Activated CD4-positive, alpha-beta T cell treated with anti-CD3 and anti-CD28 coated beads for 24 hours (primary cell): Measurements from ENCODE around the gene ADAD2.
"Not testable (repeated sequence)": the region's sequence is repeated elsewhere in the genome, so short reads cannot be mapped to it uniquely, and the experiment has no call there.

Experiments
- DNase-seq, 2 donors: peaks; one replicate each; pipeline ENCODE4 v3.0.0-alpha.2; 2020; ENCODE audit warnings: low read depth in 2 of 2

The ADAD2 gene

DNA sequence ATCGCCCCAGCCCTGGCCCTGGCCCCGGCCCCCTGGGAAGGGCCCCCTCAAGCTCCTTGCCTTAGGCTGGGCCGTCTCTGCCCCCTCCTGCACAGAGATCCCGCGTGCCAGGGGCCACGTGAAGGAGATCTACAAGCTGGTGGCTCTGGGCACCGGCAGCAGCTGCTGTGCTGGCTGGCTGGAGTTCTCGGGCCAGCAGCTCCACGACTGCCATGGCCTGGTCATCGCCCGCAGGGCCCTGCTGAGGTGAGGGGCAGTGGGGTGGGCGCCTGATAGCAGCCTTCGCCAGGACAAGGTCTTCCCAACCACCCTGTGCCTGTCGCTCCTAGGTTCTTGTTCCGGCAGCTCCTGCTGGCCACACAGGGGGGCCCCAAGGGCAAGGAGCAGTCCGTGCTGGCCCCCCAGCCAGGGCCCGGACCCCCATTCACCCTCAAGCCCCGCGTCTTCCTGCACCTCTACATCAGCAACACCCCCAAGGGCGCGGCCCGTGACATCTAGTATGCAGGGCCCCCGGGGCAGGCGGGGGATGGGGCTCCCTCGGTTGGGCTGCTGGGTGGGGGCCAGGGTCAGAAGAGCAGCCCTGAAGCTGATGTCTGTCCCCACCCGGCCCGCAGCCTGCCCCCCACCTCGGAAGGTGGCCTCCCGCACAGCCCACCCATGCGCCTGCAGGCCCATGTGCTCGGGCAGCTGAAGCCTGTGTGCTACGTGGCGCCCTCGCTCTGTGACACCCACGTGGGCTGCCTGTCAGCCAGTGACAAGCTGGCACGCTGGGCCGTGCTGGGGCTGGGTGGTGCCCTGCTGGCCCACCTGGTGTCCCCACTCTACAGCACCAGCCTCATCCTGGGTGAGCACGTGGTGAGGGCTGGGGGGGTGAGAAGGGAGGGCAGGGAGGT, 4.5 kb downstream of the ADAD2 start:
- no peak for DNase-seq

DNA sequence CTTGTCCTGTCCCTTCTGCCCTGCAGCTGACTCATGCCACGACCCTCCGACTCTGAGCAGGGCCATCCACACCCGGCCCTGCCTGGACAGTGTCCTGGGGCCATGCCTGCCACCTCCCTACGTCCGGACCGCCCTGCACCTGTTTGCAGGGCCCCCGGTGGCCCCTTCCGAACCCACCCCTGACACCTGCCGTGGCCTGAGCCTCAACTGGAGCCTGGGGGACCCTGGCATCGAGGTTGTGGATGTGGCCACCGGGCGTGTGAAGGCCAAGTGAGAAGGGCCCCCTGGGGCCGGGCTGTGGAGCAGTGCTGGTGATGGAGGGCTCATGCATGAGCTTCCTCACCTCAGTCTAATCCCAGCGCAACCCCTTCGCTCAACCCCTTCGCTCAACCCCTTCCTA, 5.1 kb downstream of the ADAD2 start:
- DNase-seq = no peak

DNA sequence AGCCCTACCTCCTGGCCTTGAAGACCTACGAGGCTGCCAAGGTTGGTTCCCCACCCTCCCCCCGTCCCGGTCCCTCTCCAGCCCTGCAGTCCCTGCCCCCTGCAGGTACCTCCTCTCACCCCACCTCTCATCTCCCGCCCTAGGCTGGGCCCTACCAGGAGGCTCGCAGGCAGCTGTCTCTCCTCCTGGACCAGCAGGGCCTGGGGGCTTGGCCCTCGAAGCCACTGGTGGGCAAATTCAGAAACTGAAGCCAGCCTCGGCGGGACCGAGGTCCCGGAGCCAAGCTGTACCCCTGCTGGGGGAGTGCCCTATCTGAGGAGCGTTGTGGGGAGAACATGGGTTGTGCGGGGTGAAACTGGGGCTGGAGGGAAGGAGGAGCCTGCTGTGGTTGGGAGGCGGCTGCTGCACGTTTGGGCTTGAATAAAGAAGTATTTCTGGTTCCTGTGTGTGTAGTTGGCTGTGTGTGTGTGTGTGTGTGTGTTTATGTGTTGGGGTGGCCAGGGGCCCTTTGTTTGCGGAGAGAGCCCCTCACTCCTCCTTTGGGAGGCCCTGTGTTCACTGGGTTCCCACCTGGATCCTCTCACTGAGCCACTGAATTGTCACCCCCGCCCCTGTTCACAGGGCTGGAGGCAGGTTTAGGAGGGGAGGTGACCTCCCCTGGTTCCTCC, 5.9 kb downstream of the ADAD2 start:
- DNase-seq = no peak

DNA sequence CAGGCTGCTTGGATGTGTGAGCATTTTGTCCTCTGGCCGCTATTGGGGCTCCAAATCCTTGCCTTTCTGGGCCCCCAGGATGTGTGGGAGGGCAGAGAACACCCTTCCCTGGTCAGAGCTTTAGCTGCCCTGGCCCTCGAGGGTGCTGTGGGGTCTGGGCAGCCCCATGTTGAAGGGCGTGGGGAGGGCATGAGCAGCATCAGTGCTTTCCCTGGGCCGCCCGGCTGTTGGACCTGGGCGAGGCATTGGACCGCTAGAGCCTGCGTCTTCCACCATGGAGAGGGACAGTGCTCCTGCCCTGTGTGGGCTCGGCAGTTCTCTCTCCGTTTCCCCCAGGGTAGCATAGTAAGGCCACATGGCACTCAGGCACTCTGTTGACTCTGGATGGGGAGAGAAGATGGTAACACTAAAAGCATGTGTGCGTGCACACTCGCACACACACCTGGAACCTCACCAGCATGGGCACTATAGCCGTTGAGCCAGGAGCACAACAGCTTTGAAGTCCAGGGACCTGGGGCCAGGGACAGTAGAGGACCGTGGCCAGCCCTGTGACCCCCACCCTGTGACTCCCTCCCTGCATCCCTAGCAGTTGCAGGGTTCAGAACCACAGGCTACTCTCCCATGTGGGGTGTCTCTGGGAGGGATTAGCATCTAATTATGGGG, 6.6 kb downstream of the ADAD2 start:
- no peak for DNase-seq

DNA sequence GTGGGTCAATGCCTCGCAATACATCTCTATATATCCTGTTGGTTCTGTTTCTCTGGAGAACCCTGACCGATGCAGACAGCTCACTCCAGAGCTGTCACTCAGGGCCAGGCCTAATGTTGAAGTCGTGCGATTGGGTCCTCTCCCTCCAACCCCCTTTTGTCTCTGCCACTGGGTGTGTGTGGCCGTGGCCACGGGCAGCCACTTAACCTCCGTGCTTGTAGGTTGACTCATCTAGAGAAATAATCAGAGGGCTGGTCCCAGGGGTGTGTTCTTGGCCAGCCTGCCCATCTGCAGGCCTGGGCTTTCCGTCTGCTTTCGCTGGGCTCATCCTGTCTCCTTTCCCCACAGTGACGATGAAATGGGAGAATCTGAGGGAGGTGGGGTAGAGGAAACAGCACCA, 7.4 kb downstream of the ADAD2 start:
- no peak for DNase-seq

DNA sequence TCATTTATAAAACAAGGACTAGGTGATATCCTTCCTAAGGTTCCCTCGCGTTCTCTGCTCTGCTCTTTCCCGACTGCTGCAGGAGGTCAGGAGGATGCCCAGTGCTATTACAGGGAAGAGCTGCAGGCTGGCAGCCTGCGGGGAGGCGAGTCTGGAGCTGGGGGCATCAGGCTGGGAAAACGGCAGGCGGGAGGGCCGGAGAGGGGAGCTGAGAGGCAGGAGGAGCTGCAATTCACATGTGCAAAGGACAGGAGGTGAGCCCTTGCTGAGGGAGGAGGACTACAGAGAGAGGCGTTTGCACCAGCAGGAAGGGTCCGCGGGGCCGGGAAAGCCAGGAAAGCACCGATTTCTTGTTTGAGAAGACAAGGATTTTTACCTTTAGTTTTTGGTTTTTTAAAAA, 8.1 kb downstream of the ADAD2 start:
- DNase-seq = no peak

DNA sequence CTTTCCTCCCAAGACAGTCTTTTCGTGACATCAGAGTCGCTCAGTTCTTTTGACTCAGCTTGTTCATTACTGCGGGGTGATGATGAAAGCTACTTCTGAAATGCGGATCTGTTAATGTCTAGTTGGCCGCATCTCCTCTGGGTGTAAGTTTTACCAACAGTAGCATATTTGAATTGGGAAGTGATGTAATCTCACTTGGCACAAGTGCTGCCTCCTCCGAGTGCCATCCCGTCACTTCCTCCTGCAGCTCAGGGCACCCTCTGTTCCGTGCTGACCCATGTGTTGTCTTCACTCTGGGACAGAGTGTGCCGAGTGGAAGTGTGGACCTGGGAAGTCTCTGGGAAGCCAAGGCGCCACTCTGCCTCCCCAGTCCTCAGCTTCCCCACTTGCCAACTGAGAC, 8.9 kb downstream of the ADAD2 start:
- no peak for DNase-seq

DNA sequence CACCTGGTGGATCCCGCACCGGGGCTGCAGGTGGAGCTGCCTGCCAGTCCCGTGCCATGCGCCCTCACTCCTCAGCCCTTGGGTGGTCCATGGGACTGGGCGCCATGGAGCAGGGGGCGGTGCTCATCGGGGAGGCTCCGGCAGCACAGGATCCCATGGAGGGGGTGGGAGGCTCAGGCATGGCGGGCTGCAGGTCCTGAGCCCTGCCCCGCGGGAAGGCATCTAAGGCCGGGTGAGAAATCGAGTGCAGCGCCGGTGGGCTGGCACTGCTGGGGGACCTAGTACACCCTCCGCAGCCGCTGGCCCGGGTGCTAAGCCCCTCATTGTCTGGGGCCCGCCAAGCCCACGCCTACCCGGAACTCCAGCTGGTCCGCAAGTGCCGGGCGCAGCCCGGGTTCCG, 13.6 kb downstream of the ADAD2 start:
- DNase-seq = not testable (repeated sequence)

DNA sequence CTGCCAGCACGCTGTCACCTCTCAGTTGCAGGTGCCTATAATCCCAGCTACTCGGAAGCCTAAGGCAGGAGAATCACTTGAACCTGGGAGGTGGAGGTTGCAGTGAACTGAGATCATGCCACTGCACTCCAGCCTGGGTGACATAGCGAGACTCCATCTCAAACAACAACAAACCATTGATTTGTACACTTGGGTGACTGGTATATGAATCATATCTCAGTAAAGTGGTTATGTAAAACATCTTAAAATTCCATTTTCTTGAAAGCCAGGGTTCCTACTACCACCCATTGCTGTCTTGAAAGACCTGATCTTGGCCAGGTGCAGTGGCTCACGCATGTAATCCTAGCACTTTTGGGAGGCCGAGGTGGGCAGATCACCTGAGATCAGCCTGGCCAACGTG, 14.2 kb downstream of the ADAD2 start:
- DNase-seq = not testable (repeated sequence)

DNA sequence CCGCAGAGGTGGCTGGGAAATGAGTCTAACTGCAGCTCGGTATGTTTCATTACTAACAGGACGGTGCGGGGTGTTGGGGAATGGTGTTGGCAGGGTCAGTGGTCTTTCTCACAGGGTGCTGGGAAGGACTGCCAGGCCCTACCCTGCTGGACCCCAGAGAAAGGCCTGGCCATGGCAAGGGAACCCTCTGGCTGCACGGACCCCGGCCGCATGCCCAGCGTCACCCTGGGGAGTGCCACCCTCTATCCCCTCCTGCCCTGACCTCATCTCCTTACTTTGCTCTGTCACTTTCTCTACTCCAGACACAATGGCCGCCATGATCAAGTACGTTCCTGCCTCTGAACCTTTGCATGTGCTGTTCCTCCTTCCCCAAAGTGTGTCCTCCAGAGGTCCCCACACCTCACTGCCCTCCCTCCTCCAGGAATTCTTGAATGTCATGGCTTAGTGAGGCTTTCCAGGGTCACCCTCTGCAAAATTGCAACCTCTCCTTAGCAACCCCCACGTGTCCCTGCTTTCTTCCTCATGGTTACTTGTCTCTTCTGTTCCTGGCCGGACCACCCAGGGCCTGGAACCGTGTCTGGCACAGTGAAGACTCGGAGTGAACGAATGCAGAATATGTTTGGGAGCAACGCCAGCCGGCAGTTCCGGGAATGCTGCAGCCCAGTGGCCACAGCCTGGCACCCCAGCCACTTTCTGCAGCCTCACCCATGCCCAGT, 15.2 kb downstream of the ADAD2 start:
- DNase-seq = no peak

DNA sequence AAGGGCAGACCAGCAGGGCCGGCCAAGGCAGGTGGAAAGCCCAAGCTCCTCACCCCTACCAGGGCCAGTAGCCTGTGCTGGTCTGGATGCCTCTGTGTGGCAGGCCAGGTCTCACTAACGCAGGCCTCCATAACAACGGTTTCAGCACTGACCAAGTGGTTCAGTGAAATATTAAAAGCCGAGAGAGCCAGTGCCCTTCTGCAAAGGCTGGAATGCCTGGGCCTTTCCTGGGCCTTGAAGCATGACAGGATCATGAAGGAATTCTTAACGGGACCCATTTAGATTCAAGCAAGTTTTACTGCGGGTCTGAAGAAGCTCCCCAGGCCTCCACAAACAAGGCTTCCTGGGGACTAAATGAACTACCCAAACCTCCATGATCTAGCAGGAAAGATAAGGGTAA, 16.3 kb downstream of the ADAD2 start:
- DNase-seq = no peak

DNA sequence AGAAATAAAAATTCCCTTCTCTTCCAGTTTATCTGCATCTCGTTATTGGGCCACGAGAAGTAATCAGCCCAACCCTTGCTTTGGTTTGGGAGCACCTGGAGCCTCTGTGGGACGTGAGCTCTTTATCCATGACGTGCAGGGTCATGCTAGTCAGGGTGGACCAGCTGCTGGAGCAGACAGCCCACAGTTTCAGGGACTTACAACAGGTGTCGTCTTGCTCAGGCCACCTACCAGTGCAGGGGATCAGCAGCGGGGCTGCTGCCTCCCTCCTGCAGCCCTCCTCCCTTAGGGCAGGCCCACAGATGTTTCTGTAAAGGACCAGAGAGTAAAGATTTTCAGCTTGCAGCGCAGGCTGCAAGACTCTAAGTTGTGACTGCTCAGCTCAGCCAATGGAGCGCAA, 16.9 kb downstream of the ADAD2 start:
- DNase-seq = no peak

DNA sequence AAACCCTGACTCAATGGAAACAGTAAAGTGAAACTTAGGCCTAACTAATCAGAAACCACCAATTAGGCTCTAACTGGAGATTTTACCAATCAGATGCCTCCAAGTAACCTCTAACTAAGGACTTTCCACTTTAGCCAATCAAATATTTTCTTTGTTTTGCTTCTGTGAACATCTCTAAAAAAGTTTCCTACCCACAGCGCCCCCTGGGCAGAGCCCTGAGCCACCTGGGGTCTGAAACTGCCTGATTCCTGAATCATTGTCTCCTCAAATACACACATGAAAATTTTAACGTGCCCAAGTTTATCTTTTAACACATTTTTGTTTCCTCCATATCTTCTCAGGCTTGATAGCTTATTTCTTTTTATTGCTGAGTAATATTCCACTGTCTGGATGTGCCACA, 19.0 kb downstream of the ADAD2 start:
- DNase-seq = no peak

DNA sequence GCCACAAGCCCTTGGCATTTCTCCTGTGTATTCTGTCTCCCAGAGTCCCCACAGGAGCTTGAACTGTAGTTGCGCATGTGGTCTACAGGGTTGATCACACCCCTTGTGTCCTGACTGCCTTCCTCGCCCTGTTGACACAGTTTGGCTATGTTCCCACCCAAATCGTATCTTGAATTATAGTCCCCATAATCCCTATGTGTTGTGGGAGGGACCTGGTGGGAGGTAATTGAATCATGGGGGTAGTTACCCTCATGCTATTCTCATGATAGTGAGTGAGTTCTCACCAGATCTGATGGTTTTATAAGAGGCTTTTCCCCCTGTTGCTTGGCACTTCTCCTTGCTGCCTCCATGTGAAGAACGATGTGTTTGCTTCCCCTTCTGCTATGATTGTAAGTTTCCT, 21.2 kb downstream of the ADAD2 start:
- DNase-seq = no peak

DNA sequence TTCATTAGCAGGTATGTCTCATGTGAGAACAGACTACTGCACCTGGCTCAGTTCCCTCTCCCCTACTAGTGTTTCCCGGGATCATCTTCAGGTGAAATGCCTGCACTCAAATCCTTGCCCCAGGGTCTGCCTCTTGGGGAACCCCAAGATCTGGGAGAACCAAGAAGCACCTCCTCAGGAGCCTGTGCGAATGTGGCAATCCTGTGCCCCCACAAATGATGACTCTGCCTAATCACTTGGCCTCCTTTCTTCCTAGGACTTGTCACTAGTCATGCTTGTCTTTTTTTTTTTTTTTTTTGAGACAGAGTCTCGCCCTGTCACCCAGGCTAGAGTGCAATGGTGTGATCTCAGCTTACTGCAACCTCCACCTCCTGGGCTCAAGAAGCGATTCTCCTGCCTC, 21.7 kb downstream of the ADAD2 start:
- no peak for DNase-seq

DNA sequence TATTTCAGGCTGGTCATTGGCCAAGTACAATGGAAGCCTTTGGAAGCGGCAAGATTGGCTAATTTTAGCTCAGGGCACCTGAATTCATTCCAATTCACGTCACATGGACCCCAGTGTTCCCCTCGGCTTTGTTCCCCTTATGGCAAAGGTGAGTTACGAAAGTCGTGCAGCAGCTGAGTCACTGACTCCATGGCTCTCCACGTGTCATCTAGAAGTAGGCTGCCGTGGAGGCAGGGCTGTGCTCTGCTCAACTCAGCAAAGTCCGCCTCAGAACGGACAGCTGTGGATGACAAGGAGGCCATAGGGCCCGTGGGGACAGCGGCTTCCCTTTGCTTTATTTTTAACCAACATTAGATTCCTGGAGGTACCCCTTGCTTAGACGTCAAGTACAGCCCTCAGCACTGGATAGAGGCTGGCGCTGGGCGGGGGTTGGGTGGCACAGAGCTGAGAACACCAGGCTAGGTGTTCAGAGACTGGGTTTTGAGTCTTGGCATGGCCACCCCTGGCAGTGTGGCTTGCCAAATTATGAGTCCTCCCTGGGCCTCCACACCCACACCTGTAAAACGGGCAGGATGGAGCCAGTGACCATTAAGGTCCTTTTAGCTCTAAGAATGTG, 23.6 kb downstream of the ADAD2 start:
- DNase-seq = no peak

DNA sequence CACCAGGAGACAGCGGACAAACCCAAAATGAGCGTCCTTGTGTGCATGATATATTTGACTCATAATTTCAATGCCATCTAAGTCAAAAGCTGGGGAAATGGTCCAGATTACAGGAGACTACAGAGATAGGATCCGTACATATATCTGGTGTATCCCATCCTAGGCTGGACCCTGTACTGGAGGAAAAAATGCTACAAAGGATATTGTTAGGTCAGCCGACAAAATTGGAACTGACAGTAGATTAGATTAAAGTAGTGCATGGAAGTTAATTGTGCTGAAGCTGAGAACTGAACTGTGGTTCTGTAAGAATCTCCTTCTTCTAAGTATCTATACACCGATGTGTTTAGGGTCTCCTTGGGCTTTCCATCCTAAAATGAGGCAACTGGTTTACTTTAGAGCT, 24.6 kb downstream of the ADAD2 start:
- DNase-seq = no peak

DNA sequence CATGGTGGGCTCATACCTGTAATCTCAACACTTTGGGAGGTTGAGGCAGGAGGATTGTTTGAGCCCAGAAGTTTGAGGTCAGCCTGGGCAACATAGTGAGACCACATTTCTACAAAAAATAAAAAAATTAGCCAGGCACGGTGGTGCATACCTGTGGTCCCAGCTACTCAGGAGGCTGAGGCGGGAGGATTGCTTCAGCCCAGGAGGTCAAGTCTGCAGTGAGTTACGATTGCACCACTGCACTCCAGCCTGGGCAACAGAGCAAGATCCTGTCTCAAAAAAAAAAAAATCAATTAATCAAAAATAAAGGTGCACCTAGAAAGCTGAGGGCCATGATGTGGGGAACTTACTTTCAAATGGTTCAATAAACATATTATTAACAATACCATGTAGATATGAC, 25.2 kb downstream of the ADAD2 start:
- DNase-seq = not testable (repeated sequence)

DNA sequence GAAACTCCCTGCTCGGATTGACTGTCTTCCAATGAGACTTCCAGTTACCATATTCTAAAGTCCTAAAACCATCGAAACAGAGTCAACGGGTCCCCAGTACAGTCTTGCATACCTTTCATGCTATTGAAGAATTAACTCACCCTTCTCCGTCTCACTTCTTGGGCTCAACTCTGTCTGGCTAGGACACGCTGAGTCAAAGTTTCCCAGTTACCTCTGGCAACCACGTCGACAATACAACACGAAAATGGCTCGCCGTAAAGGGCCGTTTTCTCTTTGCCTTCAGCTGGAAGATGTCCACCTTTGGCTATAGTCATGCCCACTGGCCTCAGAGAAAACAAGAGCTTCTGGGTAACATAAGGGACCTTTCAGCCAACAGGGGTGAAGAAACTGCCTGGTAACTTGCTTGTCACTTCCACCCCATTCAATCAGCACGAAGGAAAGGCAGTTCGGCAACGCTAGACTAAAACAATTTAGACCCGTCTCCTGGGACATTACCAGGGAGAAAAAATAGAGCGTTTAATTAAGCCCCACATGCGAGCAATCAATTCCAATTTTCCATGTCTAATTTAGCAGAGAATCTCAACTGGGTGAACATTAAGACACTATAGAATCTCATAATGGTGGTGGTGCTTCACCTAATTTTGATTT, 27.3 kb downstream of the ADAD2 start:
- DNase-seq = no peak

DNA sequence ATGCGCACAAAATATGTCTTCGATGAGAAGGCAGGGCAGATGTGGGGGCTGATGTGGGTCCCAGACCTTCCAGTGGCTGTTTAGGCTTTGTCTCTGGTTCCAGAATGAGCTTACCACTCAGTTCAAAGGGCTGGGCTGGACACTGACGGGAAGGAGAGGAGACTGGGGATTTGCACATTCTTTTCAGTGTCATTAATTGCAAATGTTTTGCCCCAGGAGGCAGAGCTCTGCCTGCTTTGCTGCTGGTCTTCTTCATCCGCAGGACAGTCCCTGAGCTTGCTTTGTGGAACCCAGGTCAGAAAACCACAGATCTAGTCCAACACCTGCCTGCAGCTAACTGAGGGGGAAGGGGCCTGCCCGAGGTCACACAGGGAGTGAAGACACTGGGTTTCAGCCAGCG, 28.0 kb downstream of the ADAD2 start:
- DNase-seq = no peak

DNA sequence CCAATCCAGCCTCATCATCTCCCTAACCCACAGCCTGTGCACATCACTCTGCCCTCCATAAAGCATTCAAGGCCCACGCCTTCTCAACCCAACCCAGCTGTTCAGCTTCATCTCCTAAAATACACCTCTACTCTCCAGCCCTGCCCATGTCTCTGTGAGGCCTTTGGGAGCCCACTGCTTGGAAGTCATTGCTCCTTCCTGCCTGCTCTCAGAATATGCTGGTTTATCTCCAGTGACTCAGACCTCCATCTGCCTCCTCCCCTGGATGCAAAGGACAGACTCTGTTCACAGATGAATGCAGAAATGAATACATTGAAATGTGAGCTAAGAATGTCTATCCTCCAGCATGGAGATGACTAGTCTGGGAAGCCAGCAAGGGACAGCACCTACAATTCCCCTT, 29.9 kb downstream of the ADAD2 start:
- no peak for DNase-seq
